Measurements from ENCODE around the gene NSDHL.

NSDHL gene

DNA sequence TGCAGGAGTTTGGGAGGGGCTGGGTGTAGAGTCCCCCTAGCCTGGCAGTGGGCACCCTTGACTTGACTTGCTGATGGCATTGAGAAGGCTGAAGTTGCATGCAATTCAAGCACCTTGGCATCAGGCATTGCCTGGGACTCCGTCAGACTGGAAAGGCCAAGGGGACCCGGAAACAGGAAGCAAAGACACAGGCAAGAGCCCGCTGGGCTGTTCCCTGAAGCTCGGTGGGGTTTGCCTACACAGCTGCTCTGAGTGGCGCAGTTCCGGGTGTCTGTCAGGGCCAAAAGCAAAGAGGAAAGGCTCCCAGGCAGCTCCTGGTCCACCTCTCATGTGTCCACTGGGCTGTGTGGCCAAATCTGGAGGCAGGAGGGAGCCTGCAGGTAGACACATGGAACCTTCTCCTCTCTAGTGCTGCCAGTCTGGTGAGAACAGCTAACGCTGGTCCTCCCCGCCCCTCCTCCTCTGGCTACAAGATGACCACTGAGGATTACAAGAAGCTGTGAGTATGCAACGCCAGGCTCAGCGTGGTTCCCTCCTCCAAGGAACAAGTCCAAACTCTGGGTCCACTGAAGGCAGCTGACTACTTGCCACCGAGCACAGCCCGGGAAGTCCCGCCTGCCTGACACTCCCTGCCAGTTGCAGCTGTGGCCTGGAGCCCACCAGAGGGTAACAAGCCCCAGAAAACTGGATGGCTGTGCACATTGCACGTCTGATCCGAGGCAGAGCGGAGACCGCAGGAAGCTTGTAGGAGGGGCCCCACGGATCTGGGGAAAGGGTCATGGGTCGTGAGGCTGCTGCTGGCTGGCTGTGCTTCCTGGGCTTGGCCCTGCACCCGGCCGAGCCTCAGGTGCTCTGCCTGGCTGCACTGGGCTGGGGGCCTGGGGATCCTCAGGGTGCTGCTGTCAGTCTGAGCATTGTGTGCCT is 87.1 kb downstream of the NSDHL start:
- DNase-seq, result no peak

DNA sequence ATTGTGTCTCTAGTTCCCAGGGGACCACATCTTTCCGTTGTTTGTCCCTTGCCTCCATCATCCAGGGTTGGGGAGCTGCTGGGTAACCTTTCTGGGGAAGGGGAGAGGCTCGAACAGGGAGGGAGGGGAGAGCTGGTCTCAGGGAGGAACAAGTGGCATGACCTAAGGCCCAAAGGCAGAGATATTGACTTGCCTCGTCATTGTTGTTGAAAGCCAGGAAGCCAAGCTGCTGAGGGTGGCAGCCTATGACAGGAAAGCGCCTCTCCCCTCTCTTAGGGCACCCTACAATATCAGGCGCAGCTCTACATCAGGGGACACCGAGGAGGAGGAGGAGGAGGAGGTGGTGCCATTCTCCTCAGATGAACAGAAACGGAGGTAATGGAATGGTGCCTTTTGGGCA is 87.8 kb downstream of the NSDHL start:
- no peak for DNase-seq

All from CD4-positive, alpha-beta T cell treated with Interferon gamma for 1 hour (primary cell).